ENCODE results near the gene ATF4. TPM values are rescaled to one million over a fixed set of nuclear protein-coding genes. Genes with fewer than 3 reads are reported as not detected.

ATF4 gene
- total and polyA plus RNA-seq, 2 of the 8 experiments (the other 6 are each of a cell fraction or from before 2014, with no cell fraction given) = 553 to 704 TPM

DNA sequence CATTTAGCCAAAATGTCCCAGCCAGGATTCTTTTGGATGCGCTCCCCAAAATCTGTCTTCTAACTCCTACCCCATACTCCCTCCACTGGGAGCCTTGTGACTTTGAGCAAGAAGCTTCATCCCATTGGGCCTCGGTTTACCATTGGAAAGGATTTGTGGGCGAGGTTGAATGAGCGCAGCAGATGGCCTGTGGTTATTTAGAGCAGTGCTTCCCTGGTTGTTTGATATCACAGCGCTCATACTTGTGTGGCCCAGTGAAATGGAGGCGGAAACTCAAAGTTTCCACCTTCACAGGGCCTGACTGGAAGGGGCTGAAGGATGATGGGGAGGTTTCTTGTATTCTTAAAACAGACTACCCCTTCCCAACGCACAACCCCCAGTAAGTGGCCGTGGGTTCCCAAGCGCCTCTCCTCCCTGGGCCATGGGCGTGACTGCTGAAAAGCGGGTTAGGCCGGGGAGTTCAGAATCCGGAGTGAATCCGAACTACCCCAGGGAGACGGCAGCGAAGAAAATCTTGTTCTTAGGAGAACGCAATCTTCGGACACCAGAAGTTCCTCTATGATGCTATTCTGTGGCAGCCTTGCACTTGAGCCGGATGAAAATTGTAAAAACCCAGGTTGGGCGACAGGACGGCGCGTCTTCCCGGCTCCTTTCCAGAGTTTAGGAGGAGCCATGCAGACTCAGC is 1.2 kb upstream of the ATF4 start (continued):
- TF ChIP-seq NRF1 (IDR thresholded peaks at IDR 0.05; ENCODE audit: low read depth, low read length) (no peak), SIN3A (conservative IDR thresholded peaks at IDR 0.05 in 1 of 2, IDR thresholded peaks at IDR 0.05 in 1 of 2; ENCODE audit: low read depth in 1 of 2, low read length in 2 of 2) (no peak), CHD2 (IDR thresholded peaks at IDR 0.05; ENCODE audit: low read length) (no peak), MAFK (IDR thresholded peaks at IDR 0.05; ENCODE audit: low read depth, low read length) (no peak), JUN (IDR thresholded peaks at IDR 0.05; ENCODE audit: low read depth, low read length) (no peak)

Measured in H1 (cell line).